NT2/D1 (cell line): ENCODE data around the gene TPX2.

ENCODE experiments used
- DNase-seq: peaks from one replicate; pipeline ENCODE4 v3.0.0-alpha.2; 2011; ENCODE audit warnings: low read depth, low spot score
- H3K27me3 ChIP-seq: 2 replicates; pipeline ENCODE4 v1.6.0; 2011; ENCODE audit warnings: mild to moderate bottlenecking; ENCODE audit not compliant: insufficient read length, insufficient read depth
- H3K36me3 ChIP-seq: 2 replicates; pipeline ENCODE4 v1.6.1; 2011; ENCODE audit warnings: mild to moderate bottlenecking, low read length, mixed read lengths; ENCODE audit not compliant: insufficient read depth, insufficient read length
- H3K4me1 ChIP-seq: 2 replicates; pipeline ENCODE4 v1.5.1; 2011; ENCODE audit not compliant: insufficient read depth, insufficient read length
- H3K4me3 ChIP-seq: 2 replicates; pipeline ENCODE4 v1.5.1; 2011; ENCODE audit warnings: low read depth; ENCODE audit not compliant: insufficient read length
- H3K9ac ChIP-seq: 2 replicates; pipeline ENCODE4 v1.6.0; 2011; ENCODE audit warnings: low read depth; ENCODE audit not compliant: insufficient read length
- H3K9me3 ChIP-seq: 2 replicates; pipeline ENCODE4 v1.5.1; 2011; ENCODE audit warnings: mild to moderate bottlenecking, low read length; ENCODE audit not compliant: insufficient read depth
- SUZ12 ChIP-seq: IDR thresholded peaks from 2 replicates; pipeline ENCODE4 v1.6.1; 2011; ENCODE audit not compliant: insufficient read length, insufficient read depth; ENCODE audit errors: extremely low read depth
- YY1 ChIP-seq: IDR thresholded peaks from 2 replicates; pipeline ENCODE4 v1.6.1; 2011; ENCODE audit not compliant: insufficient read length, insufficient read depth
- ZNF274 ChIP-seq: IDR thresholded peaks from 2 replicates; pipeline ENCODE4 v1.6.1; 2011; ENCODE audit warnings: mild to moderate bottlenecking, low read depth, low read length

Gene TPX2

DNA sequence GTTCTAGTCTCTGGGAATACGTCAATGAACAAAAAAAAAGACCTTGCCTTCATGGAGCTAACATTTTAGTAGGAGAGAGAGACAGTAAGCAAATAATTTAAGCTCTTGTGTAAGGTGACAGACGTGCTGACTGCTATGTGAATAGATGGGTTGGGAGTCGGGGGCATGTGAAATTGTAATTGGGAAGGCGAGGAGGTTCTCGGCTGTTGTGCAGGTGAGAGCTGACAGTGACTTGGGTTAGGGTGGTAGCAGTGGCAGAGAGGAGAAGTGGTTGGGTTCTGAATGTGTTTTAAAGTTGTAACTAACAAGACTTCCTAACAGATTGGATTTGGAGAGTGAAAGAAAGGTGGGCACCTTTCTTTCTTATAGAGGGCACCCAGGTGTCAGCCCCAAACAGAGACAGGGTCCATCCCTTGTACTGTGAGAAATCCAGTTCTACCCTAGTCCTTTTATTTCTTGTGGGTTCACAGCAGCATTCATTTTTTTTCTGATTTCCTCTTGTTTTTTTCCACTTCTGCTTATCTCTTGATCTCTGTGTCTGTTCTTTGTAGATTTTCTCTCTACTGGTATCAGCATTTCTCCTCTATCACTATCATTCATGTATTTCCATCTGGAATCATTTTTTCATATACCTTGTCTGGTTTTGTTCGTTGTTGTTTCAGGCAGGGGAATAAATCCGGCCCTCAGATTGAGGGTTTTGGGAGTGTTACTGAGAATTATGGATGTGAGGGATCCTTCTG, 64.6 kb downstream of the TPX2 start:
- Histone ChIP-seq H3K9me3 (no peaks in the 10 kb centered on the region), H3K27me3 (no peaks in the 10 kb centered on the region), H3K9ac (no peak overlapping the region), H3K36me3 (peaks cover 70% of the 10 kb centered on the region), H3K4me3 (no peak overlapping the region), H3K4me1 (no peaks in the 10 kb centered on the region)
- no peak for TF ChIP-seq YY1
- no peak for TF ChIP-seq ZNF274
- no peak for TF ChIP-seq SUZ12
- DNase-seq = no peak

DNA sequence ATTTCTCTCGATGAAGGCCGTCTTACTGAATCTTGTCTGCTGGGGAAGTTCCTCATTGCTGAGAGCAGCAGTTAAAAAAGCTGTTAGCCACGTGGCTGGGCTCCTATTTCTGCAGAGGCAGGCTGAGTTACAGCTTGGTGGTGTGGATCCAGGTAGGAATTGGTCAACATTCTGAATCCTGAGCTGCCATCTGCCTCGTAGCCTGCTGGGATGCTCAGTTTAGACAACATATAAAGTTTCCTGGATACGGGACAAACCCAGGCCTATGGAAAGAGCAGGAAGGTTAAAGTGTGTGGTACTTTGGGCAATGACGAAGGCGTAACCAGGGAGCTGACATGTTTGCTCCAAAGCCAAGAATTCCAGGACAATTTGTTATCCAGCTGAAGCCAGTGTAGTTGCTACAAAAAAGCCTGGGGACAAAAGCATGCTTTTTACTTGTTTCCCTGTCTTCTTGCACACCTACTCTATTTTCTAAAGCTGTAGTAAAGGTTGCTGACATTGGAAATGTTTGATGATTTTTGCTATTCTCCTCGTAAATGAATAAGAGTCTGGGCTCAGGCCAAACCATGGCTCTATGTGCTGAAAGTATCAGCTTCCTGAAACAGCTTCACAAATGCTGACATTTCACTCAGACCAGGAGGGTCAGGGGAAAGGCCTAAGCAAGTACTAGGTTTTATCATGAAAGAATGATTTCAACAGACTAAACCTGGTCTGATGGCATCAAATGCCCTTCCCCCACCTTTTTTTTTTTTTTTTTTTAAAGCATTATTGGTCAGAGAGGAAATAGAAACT, 67.7 kb downstream of the TPX2 start:
- H3K9me3 ChIP-seq = no peaks in the 10 kb centered on the region
- H3K4me1 ChIP-seq = no peaks in the 10 kb centered on the region
- DNase-seq = no peak
- H3K27me3 ChIP-seq = no peaks in the 10 kb centered on the region
- no peak overlapping the region for H3K4me3 ChIP-seq
- peaks cover 44% of the 10 kb centered on the region for H3K36me3 ChIP-seq
- TF ChIP-seq YY1 (no peak), ZNF274 (no peak), SUZ12 (no peak)
- no peak overlapping the region for H3K9ac ChIP-seq

GRCh38 chr20:31808481-31808880, 69.4 kb downstream of the TPX2 start:
- Histone ChIP-seq H3K4me1 (peaks cover 2% of the 10 kb centered on the region), H3K9me3 (no peaks in the 10 kb centered on the region), H3K4me3 (no peak overlapping the region), H3K27me3 (no peaks in the 10 kb centered on the region), H3K36me3 (peaks cover 32% of the 10 kb centered on the region), H3K9ac (no peak overlapping the region)
- TF ChIP-seq ZNF274 (no peak), YY1 (no peak), SUZ12 (no peak)
- no peak for DNase-seq

DNA sequence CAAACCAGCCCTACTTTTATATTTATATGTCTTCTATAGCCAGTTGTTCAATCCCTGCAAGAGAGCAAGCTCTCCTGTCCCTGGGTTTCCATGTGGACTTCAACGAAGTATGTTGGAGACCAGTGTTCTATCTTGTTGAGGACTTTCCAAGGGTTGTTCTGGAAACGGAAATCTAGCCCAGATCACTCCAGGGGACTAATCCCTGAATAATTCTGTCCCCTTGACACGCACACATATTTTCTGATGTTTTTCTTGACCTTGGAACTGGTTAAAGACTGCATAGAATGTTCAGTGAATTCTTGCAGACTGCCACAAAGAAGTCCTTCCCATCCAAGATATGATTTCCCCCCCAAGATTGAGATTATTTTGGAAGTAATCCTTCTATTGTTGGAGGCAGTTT, 70.6 kb downstream of the TPX2 start:
- Histone ChIP-seq H3K27me3 (no peaks in the 10 kb centered on the region), H3K9me3 (no peaks in the 10 kb centered on the region), H3K4me3 (no peak overlapping the region), H3K4me1 (peaks cover 2% of the 10 kb centered on the region), H3K9ac (no peak overlapping the region), H3K36me3 (peaks cover 20% of the 10 kb centered on the region)
- no peak for DNase-seq
- TF ChIP-seq YY1 = no peak
- no peak for TF ChIP-seq ZNF274
- no peak for TF ChIP-seq SUZ12

DNA sequence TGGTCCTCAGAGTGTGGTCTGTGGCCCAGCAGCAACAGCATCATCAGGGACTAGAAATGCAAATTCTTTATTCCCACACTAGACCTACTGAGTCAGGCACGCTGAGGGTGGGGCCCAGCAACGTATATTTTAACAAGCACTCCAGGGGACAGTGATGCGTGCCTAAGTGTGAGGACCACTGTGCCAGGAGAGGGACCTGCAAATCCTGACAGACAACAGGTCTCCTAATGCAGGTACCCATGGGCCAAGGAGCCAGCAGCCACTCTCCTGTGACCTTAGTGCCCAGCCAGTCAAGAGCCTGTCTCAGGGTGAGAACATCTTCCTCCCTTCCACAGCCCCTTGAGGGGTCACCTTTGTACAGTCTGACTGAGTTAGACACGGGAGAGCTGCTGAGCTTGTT, 72.1 kb downstream of the TPX2 start:
- no peak overlapping the region for H3K9ac ChIP-seq

GRCh38 chr20:31811796-31812728, 73.0 kb downstream of the TPX2 start:
- no peak overlapping the region for H3K9ac ChIP-seq
- H3K36me3 ChIP-seq = peaks cover 5% of the 10 kb centered on the region
- H3K9me3 ChIP-seq = no peaks in the 10 kb centered on the region
- H3K4me3 ChIP-seq = no peak overlapping the region
- TF ChIP-seq SUZ12 (no peak), YY1 (no peak), ZNF274 (no peak)
- DNase-seq = no peak
- no peaks in the 10 kb centered on the region for H3K27me3 ChIP-seq
- peaks cover 9% of the 10 kb centered on the region for H3K4me1 ChIP-seq

More for the DNA sequence above, 72.1 kb downstream of the TPX2 start:
- no peak for DNase-seq
- no peaks in the 10 kb centered on the region for H3K9me3 ChIP-seq
- no peak overlapping the region for H3K4me3 ChIP-seq
- H3K27me3 ChIP-seq = no peaks in the 10 kb centered on the region
- H3K36me3 ChIP-seq = peaks cover 14% of the 10 kb centered on the region
- peaks cover 9% of the 10 kb centered on the region for H3K4me1 ChIP-seq
- TF ChIP-seq YY1 = no peak
- no peak for TF ChIP-seq ZNF274
- TF ChIP-seq SUZ12 = no peak
